Sigmoid colon (tissue), 7 donors: ENCODE results near the gene NOTCH3. TPM values are rescaled to one million over a fixed set of nuclear protein-coding genes. Genes with fewer than 3 reads are reported as not detected.

Experiments used
- DNase-seq: peaks from one replicate; pipeline ENCODE4 v3.0.0-alpha.2; 2019
- H3K27ac ChIP-seq, 4 donors: fragments of 200-600 bp; sonication (generic); one replicate each; pipeline ENCODE4 v1.5.1; 2016 to 2019; ENCODE audit warnings: mild to moderate bottlenecking in 1 of 4
- H3K27me3 ChIP-seq, 3 donors: fragments of 200-600 bp; sonication (generic); one replicate each; pipeline ENCODE4 v1.5.1; 2019; ENCODE audit warnings: mild to moderate bottlenecking in 1 of 3
- H3K36me3 ChIP-seq, 4 donors: fragments of 200-600 bp; sonication (generic); one replicate each; pipeline ENCODE4 v1.5.1; 2016 to 2019
- H3K4me1 ChIP-seq, 4 donors: fragments of 200-600 bp; sonication (generic); one replicate each; pipeline ENCODE4 v1.5.1; 2017 to 2019
- H3K4me3 ChIP-seq, 4 donors: fragments of 200-600 bp; sonication (generic); one replicate each; pipeline ENCODE4 v1.5.1; 2017 to 2019; ENCODE audit warnings: mild to moderate bottlenecking in 2 of 4, moderate library complexity in 1 of 4
- H3K9me3 ChIP-seq, 4 donors: fragments of 200-600 bp in 3 of 4; sonication (generic) in 3 of 4; one replicate each; pipeline versions ENCODE4 v1.5.1 to v1.6.1; 2013 to 2019
- CTCF ChIP-seq, 4 experiments: fragments of 450-650 bp in 3 of 4; fragments of 200-600 bp in 1 of 4; IDR thresholded peaks; one replicate each; pipeline ENCODE4 v1.5.1; 2016 to 2019; ENCODE audit warnings: antibody characterized with exemption in 4 of 4, mild to moderate bottlenecking in 3 of 4, moderate library complexity in 2 of 4
- EP300 ChIP-seq, 4 donors: sonication (generic); formaldehyde crosslinking; IDR thresholded peaks; one replicate each; pipeline ENCODE4 v1.6.1; 2017; ENCODE audit warnings: antibody characterized with exemption in 4 of 4
- POLR2A ChIP-seq, 2 donors: fragments of 450-650 bp; IDR thresholded peaks; one replicate each; pipeline ENCODE4 v1.6.1; 2016; ENCODE audit warnings: antibody characterized with exemption in 2 of 2, mild to moderate bottlenecking in 2 of 2, moderate library complexity in 2 of 2
- POLR2AphosphoS5 ChIP-seq, 4 donors: sonication (generic); formaldehyde crosslinking; IDR thresholded peaks; one replicate each; pipeline ENCODE4 v1.6.1; 2017; ENCODE audit warnings: antibody characterized with exemption in 4 of 4
- WGBS, 2 donors: extraction: QIAGEN DNeasy Blood & Tissue Kit; methylation state at CpG; one replicate each; pipeline ENCODE4 v1.1.7; 2013; 5-methylcytosine and 5-hydroxymethylcytosine counted together
- intact Hi-C: fragments of 100-400 bp; cut with DNase I; formaldehyde crosslinking; loops from one replicate; pipeline ENCODE4 v1.15.1; 2023
- polyA plus RNA-seq, 3 donors: library from polyadenylated mRNA; stranded (reverse); fragments of 200-250 nt; gene quantifications; one replicate each; pipeline ENCODE4 v1.2.3, GENCODE V29; 2013
- total RNA-seq, 4 donors: library from RNA; depleted of rRNA; stranded (reverse); fragments of >200 nt; gene quantifications; one replicate each; pipeline ENCODE4 v1.1.0, GENCODE V29; 2016
- donor health status: healthy with polysubstance abuse.
- donor health status: Bipolar disorder and iron deficiency.
- donor health status: healthy.

The NOTCH3 gene
- total RNA-seq, result 10 to 100 TPM in 1 of 4 donors, 1 to 10 TPM in 3; 2.8 to 15.0 (median 5.1) TPM
- 1 to 10 TPM in 1 of 3 donors, under 1 TPM in 2; under 0.01 to 9.1 (median 0.46) TPM for polyA plus RNA-seq

- no peak for TF ChIP-seq POLR2AphosphoS5 (IDR thresholded peaks at IDR 0.05)
- no peak for TF ChIP-seq EP300 (IDR thresholded peaks at IDR 0.05)
- no peak for TF ChIP-seq CTCF (IDR thresholded peaks at IDR 0.05)
- no peak for TF ChIP-seq POLR2A (IDR thresholded peaks at IDR 0.05)
- Histone ChIP-seq H3K36me3 (no peaks in the 10 kb centered on the region), H3K27me3 (peaks cover 20 to 59% (median 41%) of the 10 kb centered on the region in 3 donors), H3K4me3 (peak within 1 kb of the TSS; percentile 23 to 46 (median 40)), H3K27ac (peak within 1 kb of the TSS; percentile 42 to 66 (median 48)), H3K9me3 (no peaks in the 10 kb centered on the region), H3K4me1 (peaks cover 0 to 21% (median 17%) of the 10 kb centered on the region in 4 donors)
- no peak for DNase-seq
- intact Hi-C loops, result no loop called here
- WGBS, 2 donors, result 3 to 4% methylated on average over 74 of the region's 74 CpGs
Measured at GRCh38 chr19:15200553-15201364, at the start of gene NOTCH3. Gene NOTCH3, minus strand, starts transcription at chr19:15200995. Its CDS starts 90 bp downstream, at chr19:15200905.

- Histone ChIP-seq H3K36me3 (peaks cover 29 to 64% (median 44%) of the 10 kb centered on the region in 4 donors), H3K4me3 (no peak overlapping the region), H3K27ac (peak overlapping the region; percentile 77 to 87 (median 84)), H3K9me3 (no peaks in the 10 kb centered on the region), H3K27me3 (no peaks in the 10 kb centered on the region), H3K4me1 (peaks cover 0 to 77% (median 68%) of the 10 kb centered on the region in 4 donors)
- WGBS, 2 donors, result 76 to 79% methylated on average over 1 of the region's 1 CpG
- no peak for TF ChIP-seq EP300 (IDR thresholded peaks at IDR 0.05)
- no peak for TF ChIP-seq POLR2A (IDR thresholded peaks at IDR 0.05)
- no peak for TF ChIP-seq POLR2AphosphoS5 (IDR thresholded peaks at IDR 0.05)
- no peak for TF ChIP-seq CTCF (IDR thresholded peaks at IDR 0.05)
- intact Hi-C loops, result loop anchor here (5.0 kb wide), 2 partner anchors 73 to 143 kb away; partner anchors contain the start of gene SYDE1
- DNase-seq, result no peak
Measured at GRCh38 chr19:15250640-15250993, 49.8 kb upstream of the NOTCH3 start.

DNA sequence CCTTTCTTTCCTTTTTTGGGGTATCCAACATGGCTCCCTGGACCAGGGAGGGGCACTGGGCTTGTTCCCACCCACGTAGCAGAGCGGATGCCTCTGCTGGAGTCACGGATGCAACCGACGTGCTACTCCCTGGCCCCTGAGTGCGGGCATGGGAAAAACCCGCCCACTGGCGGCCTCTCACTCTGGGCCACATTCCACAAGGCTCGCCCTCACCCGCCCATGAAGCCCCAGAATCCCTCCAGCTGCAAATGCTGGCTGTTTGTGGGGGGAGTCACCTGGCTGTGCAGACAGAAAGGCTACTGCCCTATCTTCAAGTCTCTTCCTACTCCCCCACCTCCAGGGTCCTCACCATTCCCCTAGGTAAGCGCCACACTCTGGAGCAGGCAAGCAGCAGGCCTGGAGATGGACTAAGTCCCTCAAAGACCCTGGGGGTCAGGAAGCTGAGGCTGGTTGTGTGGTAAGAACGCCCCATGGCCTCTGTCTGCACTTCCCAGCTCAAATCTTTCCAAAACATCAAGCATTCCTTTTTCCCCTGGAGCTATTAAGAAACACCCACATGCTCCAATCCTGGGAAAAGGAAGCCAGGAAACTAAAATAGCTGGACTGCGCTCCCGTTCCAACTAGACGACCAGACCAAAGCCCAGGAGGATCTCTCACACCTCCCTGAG is 49.3 kb upstream of the NOTCH3 start:
- TF ChIP-seq EP300 (IDR thresholded peaks at IDR 0.05) (no peak), CTCF (IDR thresholded peaks at IDR 0.05) (no peak), POLR2AphosphoS5 (IDR thresholded peaks at IDR 0.05) (peak in 2 of 4 donors; percentile 12 to 17), POLR2A (IDR thresholded peaks at IDR 0.05) (no peak)
- H3K9me3 ChIP-seq, result no peaks in the 10 kb centered on the region
- DNase-seq, result peak; percentile 80
- peaks cover 0 to 77% (median 68%) of the 10 kb centered on the region in 4 donors for H3K4me1 ChIP-seq
- no peak overlapping the region for H3K4me3 ChIP-seq
- peaks cover 23 to 64% (median 41%) of the 10 kb centered on the region in 4 donors for H3K36me3 ChIP-seq
- WGBS, 2 donors, result 71 to 76% methylated on average over 15 of the region's 15 CpGs
- H3K27ac ChIP-seq, result peak overlapping the region; percentile 77 to 87 (median 84)
- intact Hi-C loops, result loop anchor here (5.0 kb wide), 2 partner anchors 73 to 143 kb away; partner anchors contain the start of gene SYDE1
- H3K27me3 ChIP-seq, result no peaks in the 10 kb centered on the region

- 77 to 83% methylated on average over 6 of the region's 6 CpGs for WGBS, 2 donors
- Histone ChIP-seq H3K9me3 (no peaks in the 10 kb centered on the region), H3K27ac (peak overlapping the region; percentile 77 to 87 (median 84)), H3K27me3 (no peaks in the 10 kb centered on the region), H3K4me1 (peaks cover 0 to 77% (median 68%) of the 10 kb centered on the region in 4 donors), H3K36me3 (peaks cover 19 to 64% (median 38%) of the 10 kb centered on the region in 4 donors), H3K4me3 (no peak overlapping the region)
- no peak for TF ChIP-seq EP300 (IDR thresholded peaks at IDR 0.05)
- TF ChIP-seq POLR2AphosphoS5 (IDR thresholded peaks at IDR 0.05), result no peak
- no peak for TF ChIP-seq POLR2A (IDR thresholded peaks at IDR 0.05)
- TF ChIP-seq CTCF (IDR thresholded peaks at IDR 0.05), result no peak
- intact Hi-C loops, result no loop called here
- no peak for DNase-seq
Measured at GRCh38 chr19:15249528-15249874, 48.7 kb upstream of the NOTCH3 start.
